ENCODE results near the gene DENND1A. TPM values are rescaled to one million over a fixed set of nuclear protein-coding genes. Genes with fewer than 3 reads are reported as not detected.

The DENND1A gene
- total and polyA plus RNA-seq, 2 of the 13 experiments (the other 11 are each of a cell fraction or from before 2014, with no cell fraction given): 14.8 to 30.1 TPM

DNA sequence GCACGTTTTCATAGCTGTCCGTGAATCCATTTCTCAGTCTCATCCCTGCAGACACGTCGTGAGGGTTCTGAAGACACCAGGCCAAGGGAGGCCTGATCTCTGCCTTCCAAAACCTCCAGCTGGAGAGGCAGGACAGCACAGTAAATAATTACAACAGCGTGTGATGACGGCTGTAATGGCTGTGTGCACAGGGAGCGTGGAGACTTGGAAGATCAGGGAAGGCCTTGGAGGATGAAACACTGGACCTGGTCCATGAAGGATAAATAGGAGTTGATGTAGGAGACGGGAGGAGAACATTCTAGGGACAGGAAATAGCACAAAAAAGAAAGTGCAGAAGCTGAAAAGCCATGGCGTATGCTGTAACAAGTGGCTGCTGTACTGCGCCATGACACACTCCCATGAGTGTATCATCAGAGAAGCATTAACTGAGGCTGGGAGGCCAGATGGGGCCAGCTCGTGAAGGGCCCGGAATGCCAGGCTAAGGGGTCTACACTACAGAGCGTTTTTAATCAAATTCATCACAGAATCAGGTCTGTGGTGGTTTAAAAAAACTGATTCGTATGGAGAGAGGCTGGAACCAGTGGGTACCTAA, 476.8 kb downstream of the DENND1A start (continued):
- TF ChIP-seq NCOA1 (CRISPR knock-in tag; IDR thresholded peaks at IDR 0.05): no peak
- TF ChIP-seq ZHX2 (IDR thresholded peaks at IDR 0.05; ENCODE audit: low read depth): no peak
- no peak for TF ChIP-seq ZHX2 (CRISPR knock-in tag; IDR thresholded peaks at IDR 0.05; ENCODE audit: borderline replicate concordance)

DNA sequence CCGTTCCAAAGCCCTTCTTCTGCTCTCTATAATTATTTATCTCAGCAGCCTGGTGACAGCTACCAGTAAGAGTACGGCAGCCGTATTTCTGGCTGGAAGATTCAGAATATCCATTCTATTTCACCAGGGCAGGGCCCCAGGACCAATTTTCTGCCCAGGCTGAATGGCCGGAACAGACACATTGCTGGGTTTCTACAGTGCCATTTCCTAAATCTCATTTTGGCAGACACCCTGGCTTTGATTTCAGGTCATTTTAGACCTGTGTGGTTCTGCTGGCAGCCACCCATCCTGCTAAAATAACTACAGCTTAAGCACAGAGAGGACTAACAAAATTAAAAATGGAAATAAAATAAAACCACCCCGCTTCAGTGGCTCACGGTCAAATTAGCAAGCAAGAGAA, 478.9 kb downstream of the DENND1A start:
- in situ Hi-C loops (cut with HindIII; ENCODE audit: extremely low pct_ligation_motif_present, low pct_unique_long_range_greater_than_20kb): no loop called here
- Histone ChIP-seq H3K9me3 (ENCODE audit: low read length) (no peaks in the 10 kb centered on the region), H3K27ac (ENCODE audit: extremely low read length, insufficient read depth, low read length) (no peak overlapping the region), H3K27me3 (ENCODE audit: control insufficient read depth in 1 of 2, insufficient read depth in 2 of 2, low read length in 2 of 2) (no peaks in the 10 kb centered on the region), H4K20me1 (ENCODE audit: insufficient read depth, low read length) (no peaks in the 10 kb centered on the region), H3K4me1 (ENCODE audit: insufficient read depth, low read length) (peaks cover 8% of the 10 kb centered on the region), H2AFZ (ENCODE audit: low read length) (no peak overlapping the region), H3K4me3 (replicated peaks in 1 of 3; ENCODE audit: insufficient read depth in 1 of 3, low read depth in 2 of 3, low read length in 3 of 3) (no peak overlapping the region), H3K4me2 (ENCODE audit: low read depth, low read length) (no peak overlapping the region), H3K9ac (ENCODE audit: insufficient read depth, low read depth, low read length) (no peak overlapping the region), H3K36me3 (replicated peaks in 1 of 2; ENCODE audit: control insufficient read depth in 1 of 2, insufficient read depth in 2 of 2, low read length in 2 of 2) (peaks cover 24 to 33% of the 10 kb centered on the region in 2 experiments), H3K79me2 (ENCODE audit: insufficient read depth, low read length) (no peaks in the 10 kb centered on the region)
- 97% methylated on average over 6 of the region's 6 CpGs for WGBS (ENCODE audit: low lambda C conversion rate)
- FAIRE-seq: no peak
- ChIA-PET POLR2A (no interaction called here), CTCF (ENCODE audit: low intra/inter-chr PET ratio, low total read pairs) (no interaction called here)
- DNase-seq (ENCODE audit: low spot score): no peak
- BruUV-seq (replicated peaks): no TSS peak
- intact Hi-C loops (cut with micrococcal nuclease; ENCODE audit: unreplicated experiment): no loop called here
- no peak for ATAC-seq
- TF ChIP-seq PCBP1 (IDR thresholded peaks at IDR 0.05; ENCODE audit: borderline replicate concordance, low read depth, low read length): no peak
- TF ChIP-seq ZNF207 (IDR thresholded peaks at IDR 0.05; ENCODE audit: borderline replicate concordance): no peak
- no peak for TF ChIP-seq ZNF670 (CRISPR knock-in tag; IDR thresholded peaks at IDR 0.05; ENCODE audit: borderline replicate concordance)
- no peak for TF ChIP-seq XRCC5 (optimal IDR thresholded peaks at IDR 0.05; ENCODE audit: low read length)
- no peak for TF ChIP-seq ERF (CRISPR knock-in tag; IDR thresholded peaks at IDR 0.05)
- TF ChIP-seq ZSCAN22 (CRISPR knock-in tag; IDR thresholded peaks at IDR 0.05): no peak
- TF ChIP-seq TERF1 (CRISPR knock-in tag; IDR thresholded peaks at IDR 0.05): no peak
- TF ChIP-seq DNMT1 (CRISPR knock-in tag; IDR thresholded peaks at IDR 0.05): no peak
- no peak for TF ChIP-seq CTCF (CRISPR knock-in tag; IDR thresholded peaks at IDR 0.05)
- TF ChIP-seq, protein P1, sequence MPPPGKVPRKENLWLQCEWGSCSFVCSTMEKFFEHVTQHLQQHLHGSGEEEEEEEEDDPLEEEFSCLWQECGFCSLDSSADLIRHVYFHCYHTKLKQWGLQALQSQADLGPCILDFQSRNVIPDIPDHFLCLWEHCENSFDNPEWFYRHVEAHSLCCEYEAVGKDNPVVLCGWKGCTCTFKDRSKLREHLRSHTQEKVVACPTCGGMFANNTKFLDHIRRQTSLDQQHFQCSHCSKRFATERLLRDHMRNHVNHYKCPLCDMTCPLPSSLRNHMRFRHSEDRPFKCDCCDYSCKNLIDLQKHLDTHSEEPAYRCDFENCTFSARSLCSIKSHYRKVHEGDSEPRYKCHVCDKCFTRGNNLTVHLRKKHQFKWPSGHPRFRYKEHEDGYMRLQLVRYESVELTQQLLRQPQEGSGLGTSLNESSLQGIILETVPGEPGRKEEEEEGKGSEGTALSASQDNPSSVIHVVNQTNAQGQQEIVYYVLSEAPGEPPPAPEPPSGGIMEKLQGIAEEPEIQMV (CRISPR knock-in tag; IDR thresholded peaks at IDR 0.05; ENCODE audit: low read depth): no peak
